Neural progenitor cell (in vitro differentiated cells): ENCODE data around the gene RAD51B. TPM values are rescaled to one million over a fixed set of nuclear protein-coding genes. Genes with fewer than 3 reads are reported as not detected.

ENCODE experiments used
- DNase-seq: peaks from one replicate; pipeline ENCODE4 v3.0.0-alpha.2; 2016; ENCODE audit warnings: low spot score
- H2AFZ ChIP-seq: fragments of 200-600 bp; sonication (generic); replicated peaks from 2 replicates; pipeline ENCODE4 v1.6.1; 2016; ENCODE audit warnings: antibody characterized with exemption
- H3F3A ChIP-seq: fragments of 200-600 bp; sonication (generic); 2 replicates; pipeline ENCODE4 v1.6.1; 2016; ENCODE audit warnings: antibody characterized with exemption, low read depth
- H3K27ac ChIP-seq: fragments of 200-600 bp; sonication (generic); 2 replicates; pipeline ENCODE4 v1.5.1; 2016; ENCODE audit warnings: mild to moderate bottlenecking
- H3K27me3 ChIP-seq: fragments of 200-600 bp; sonication (generic); 2 replicates; pipeline ENCODE4 v1.6.1; 2016; ENCODE audit warnings: mild to moderate bottlenecking, moderate library complexity
- H3K36me3 ChIP-seq: fragments of 200-600 bp; sonication (generic); 2 replicates; pipeline ENCODE4 v1.5.1; 2016
- H3K4me1 ChIP-seq: fragments of 200-600 bp; sonication (generic); 2 replicates; pipeline ENCODE4 v1.6.1; 2016; ENCODE audit warnings: mixed run types
- H3K4me2 ChIP-seq: fragments of 200-600 bp; sonication (generic); 2 replicates; pipeline ENCODE4 v1.6.1; 2016
- H3K4me3 ChIP-seq: fragments of 200-600 bp; sonication (generic); 2 replicates; pipeline ENCODE4 v1.5.1; 2016
- H3K79me2 ChIP-seq: fragments of 200-600 bp; sonication (generic); 2 replicates; pipeline ENCODE4 v1.6.1; 2016; ENCODE audit warnings: low read depth
- H3K9ac ChIP-seq: fragments of 200-600 bp; sonication (generic); 2 replicates; pipeline ENCODE4 v1.6.1; 2016
- H3K9me3 ChIP-seq: fragments of 200-600 bp; sonication (generic); 2 replicates; pipeline ENCODE4 v1.5.1; 2016; ENCODE audit warnings: low read depth
- H4K20me1 ChIP-seq: fragments of 200-600 bp; sonication (generic); 2 replicates; pipeline ENCODE4 v1.6.1; 2016; ENCODE audit warnings: low read depth
- H3K27ac Mint-ChIP-seq: 3 replicates; pipeline ENCODE4 v1.8.0; 2021; ENCODE audit warnings: mixed read lengths
- H3K27me3 Mint-ChIP-seq: 2 replicates; pipeline ENCODE4 v1.8.0; 2022; ENCODE audit warnings: low read depth, mild to moderate bottlenecking, inconsistent platforms, moderate library complexity, mixed read lengths; ENCODE audit not compliant: insufficient read depth
- H3K36me3 Mint-ChIP-seq: 3 replicates; pipeline ENCODE4 v1.8.0; 2021; ENCODE audit warnings: mixed read lengths
- H3K4me1 Mint-ChIP-seq: 3 replicates; pipeline ENCODE4 v1.8.0; 2021; ENCODE audit warnings: mixed read lengths
- H3K4me3 Mint-ChIP-seq: 3 replicates; pipeline ENCODE4 v1.8.0; 2021; ENCODE audit warnings: mild to moderate bottlenecking, moderate library complexity, mixed read lengths
- H3K9me3 Mint-ChIP-seq: 3 replicates; pipeline ENCODE4 v1.8.0; 2020; ENCODE audit warnings: mixed read lengths
- EZH2 ChIP-seq: fragments of 200-600 bp; sonication (generic); IDR thresholded peaks from 2 replicates; pipeline ENCODE4 v1.6.1; 2017; ENCODE audit warnings: antibody characterized with exemption, mild to moderate bottlenecking, moderate library complexity
- EZH2phosphoT487 ChIP-seq: fragments of 200-600 bp; sonication (generic); IDR thresholded peaks from 2 replicates; pipeline ENCODE4 v1.6.1; 2017; ENCODE audit warnings: antibody characterized with exemption
- total RNA-seq: library from RNA; depleted of rRNA; stranded (reverse); fragments of >200 nt; gene quantifications from 2 replicates; pipeline ENCODE4 v1.2.3, GENCODE V29; 2015; ENCODE audit warnings: low replicate concordance
- TF ChIP-seq, protein P1 (sequence below): fragments of 200-600 bp; sonication (generic); IDR thresholded peaks from 2 replicates; pipeline ENCODE4 v1.5.1; 2017; ENCODE audit warnings: antibody characterized with exemption, mild to moderate bottlenecking

RAD51B gene
- total RNA-seq, 1 donor from 2014 or later, result 50.5 TPM

DNA sequence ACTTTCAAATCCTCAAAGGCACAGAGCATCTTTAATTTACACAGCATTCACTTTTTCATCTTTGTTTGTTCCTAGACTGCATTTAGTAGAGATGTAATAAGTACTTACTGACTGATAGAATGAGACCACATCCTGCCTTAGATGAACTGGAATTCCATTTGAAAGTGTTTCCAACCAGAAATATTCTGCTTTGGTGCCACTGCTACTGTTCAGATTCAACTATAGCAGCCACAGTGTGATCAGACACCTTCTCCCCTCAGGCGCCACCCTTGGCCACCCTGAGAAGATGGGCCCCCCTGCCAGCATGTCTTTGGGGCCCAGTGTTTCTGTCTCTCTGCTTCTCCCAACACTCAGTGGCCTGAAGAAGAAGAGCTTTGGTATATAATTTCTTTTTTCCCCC is 449.1 kb downstream of the RAD51B start:
- Histone ChIP-seq H3K4me2 (no peak overlapping the region), H2AFZ (no peak overlapping the region), H3K27me3 (no peaks in the 10 kb centered on the region), H3K9ac (no peak overlapping the region), H3K9me3 (no peaks in the 10 kb centered on the region), H3K79me2 (no peaks in the 10 kb centered on the region), H4K20me1 (no peaks in the 10 kb centered on the region), H3K27ac (no peak overlapping the region), H3K4me1 (peaks cover 15% of the 10 kb centered on the region), H3F3A (peaks cover 8% of the 10 kb centered on the region), H3K36me3 (no peaks in the 10 kb centered on the region), H3K4me3 (no peak overlapping the region)
- Mint-ChIP-seq H3K4me1 (peaks cover 40% of the 10 kb centered on the region), H3K4me3 (no peak overlapping the region), H3K27me3 (peaks cover 2% of the 10 kb centered on the region), H3K9me3 (no peaks in the 10 kb centered on the region), H3K36me3 (no peaks in the 10 kb centered on the region), H3K27ac (peak overlapping the region; percentile 89)
- TF ChIP-seq EZH2phosphoT487 (no peak), EZH2 (no peak)
- TF ChIP-seq, protein P1, sequence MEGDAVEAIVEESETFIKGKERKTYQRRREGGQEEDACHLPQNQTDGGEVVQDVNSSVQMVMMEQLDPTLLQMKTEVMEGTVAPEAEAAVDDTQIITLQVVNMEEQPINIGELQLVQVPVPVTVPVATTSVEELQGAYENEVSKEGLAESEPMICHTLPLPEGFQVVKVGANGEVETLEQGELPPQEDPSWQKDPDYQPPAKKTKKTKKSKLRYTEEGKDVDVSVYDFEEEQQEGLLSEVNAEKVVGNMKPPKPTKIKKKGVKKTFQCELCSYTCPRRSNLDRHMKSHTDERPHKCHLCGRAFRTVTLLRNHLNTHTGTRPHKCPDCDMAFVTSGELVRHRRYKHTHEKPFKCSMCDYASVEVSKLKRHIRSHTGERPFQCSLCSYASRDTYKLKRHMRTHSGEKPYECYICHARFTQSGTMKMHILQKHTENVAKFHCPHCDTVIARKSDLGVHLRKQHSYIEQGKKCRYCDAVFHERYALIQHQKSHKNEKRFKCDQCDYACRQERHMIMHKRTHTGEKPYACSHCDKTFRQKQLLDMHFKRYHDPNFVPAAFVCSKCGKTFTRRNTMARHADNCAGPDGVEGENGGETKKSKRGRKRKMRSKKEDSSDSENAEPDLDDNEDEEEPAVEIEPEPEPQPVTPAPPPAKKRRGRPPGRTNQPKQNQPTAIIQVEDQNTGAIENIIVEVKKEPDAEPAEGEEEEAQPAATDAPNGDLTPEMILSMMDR, result no peak
- DNase-seq, result no peak

DNA sequence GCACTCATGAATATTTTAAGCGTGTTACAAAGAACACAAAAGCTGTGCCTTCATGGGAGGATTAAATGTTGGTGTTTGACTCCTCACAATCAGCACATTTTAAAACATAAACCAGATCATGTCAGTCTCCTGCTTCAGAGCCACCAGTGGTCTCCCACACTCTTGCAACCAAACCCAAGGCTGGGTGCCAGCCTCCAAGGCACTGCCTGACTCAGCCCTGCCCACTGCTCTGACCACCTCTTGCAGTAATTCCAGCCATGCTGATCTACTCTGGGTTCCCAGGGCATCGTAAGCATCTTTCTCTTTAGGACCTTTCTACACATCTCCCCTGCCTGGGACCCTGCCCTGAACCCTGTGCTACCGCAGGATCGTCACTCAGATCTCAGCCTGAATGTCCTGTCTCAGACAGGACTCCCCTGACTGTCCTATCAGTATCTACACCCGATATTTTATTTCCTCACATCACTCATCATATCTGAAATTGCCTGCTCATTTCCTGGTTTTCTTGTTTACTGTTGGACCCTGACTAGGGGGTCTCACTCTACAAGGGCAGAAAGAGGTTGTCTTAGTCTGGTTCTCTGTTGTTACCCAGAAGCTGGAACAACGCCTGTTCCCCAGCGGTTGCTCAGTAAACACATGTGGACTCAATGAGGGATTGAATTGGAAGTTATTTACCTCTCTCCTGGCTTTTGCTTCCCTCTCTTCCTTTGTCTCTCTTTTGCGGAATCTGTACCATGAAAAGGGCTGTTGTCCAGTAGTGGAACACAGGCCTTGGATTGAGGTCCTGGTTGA is 449.8 kb downstream of the RAD51B start:
- Mint-ChIP-seq H3K9me3 (no peaks in the 10 kb centered on the region), H3K4me1 (peaks cover 34% of the 10 kb centered on the region), H3K27ac (peak overlapping the region; percentile 89), H3K36me3 (no peaks in the 10 kb centered on the region), H3K27me3 (peaks cover under 1% of the 10 kb centered on the region), H3K4me3 (no peak overlapping the region)
- Histone ChIP-seq H3K27me3 (no peaks in the 10 kb centered on the region), H3K79me2 (no peaks in the 10 kb centered on the region), H3K4me1 (peaks cover 9% of the 10 kb centered on the region), H3K9me3 (no peaks in the 10 kb centered on the region), H3K4me3 (no peak overlapping the region), H2AFZ (no peak overlapping the region), H3K9ac (no peak overlapping the region), H3K4me2 (no peak overlapping the region), H3K27ac (no peak overlapping the region), H4K20me1 (no peaks in the 10 kb centered on the region), H3K36me3 (no peaks in the 10 kb centered on the region), H3F3A (peaks cover 2% of the 10 kb centered on the region)
- TF ChIP-seq EZH2phosphoT487 (no peak), EZH2 (no peak)
- TF ChIP-seq, protein P1, result no peak
- no peak for DNase-seq

DNA sequence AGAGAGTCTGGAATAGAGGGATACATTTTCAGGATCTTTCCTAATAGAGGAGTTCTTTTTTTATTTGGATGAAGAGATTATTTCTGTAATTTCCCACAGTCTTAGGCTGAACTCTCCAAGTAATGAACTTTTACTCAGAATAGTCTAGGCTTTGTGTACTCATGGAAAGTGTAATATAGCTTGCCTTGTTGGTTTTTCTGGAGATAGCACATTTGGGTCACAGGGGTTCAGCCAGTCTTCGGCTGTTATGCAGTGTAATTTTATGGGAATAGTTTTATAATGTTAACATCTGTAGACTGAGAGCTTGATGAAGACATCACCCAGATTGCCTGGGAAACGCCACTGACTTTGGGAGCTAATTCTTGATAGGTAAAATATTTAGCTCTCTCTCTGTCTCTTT is 450.8 kb downstream of the RAD51B start:
- H3K4me2 ChIP-seq, result no peak overlapping the region
- H3K4me1 ChIP-seq, result no peaks in the 10 kb centered on the region
- no peaks in the 10 kb centered on the region for H3K27me3 Mint-ChIP-seq
- H2AFZ ChIP-seq, result no peak overlapping the region
- peaks cover 36% of the 10 kb centered on the region for H3K4me1 Mint-ChIP-seq
- no peaks in the 10 kb centered on the region for H3K9me3 ChIP-seq
- TF ChIP-seq EZH2 (no peak), EZH2phosphoT487 (no peak)
- TF ChIP-seq, protein P1, result no peak
- H4K20me1 ChIP-seq, result no peaks in the 10 kb centered on the region
- H3K27ac ChIP-seq, result no peak overlapping the region
- no peak overlapping the region for H3K9ac ChIP-seq
- no peaks in the 10 kb centered on the region for H3K9me3 Mint-ChIP-seq
- no peaks in the 10 kb centered on the region for H3K36me3 Mint-ChIP-seq
- no peaks in the 10 kb centered on the region for H3F3A ChIP-seq
- no peak for DNase-seq
- H3K27ac Mint-ChIP-seq, result no peak overlapping the region
- no peaks in the 10 kb centered on the region for H3K27me3 ChIP-seq
- H3K36me3 ChIP-seq, result no peaks in the 10 kb centered on the region
- H3K4me3 Mint-ChIP-seq, result no peak overlapping the region
- no peak overlapping the region for H3K4me3 ChIP-seq
- H3K79me2 ChIP-seq, result no peaks in the 10 kb centered on the region
